GM18508 (cell line): ENCODE data around the gene TRIM40.

Experiments used
- ATAC-seq: cut with Tn5 transposase; IDR thresholded peaks from one replicate; pipeline ENCODE4 v1.9.1; 2021; ENCODE audit warnings: moderate number of reproducible peaks; ENCODE audit not compliant: insufficient read depth, unreplicated experiment

The TRIM40 gene

GRCh38 chr6:30145818-30146217, 9.9 kb downstream of the TRIM40 start:
- ATAC-seq, result no peak

- ATAC-seq, result no peak
Measured at GRCh38 chr6:30147096-30147495, 11.2 kb downstream of the TRIM40 start.

- no peak for ATAC-seq
Measured at GRCh38 chr6:30149234-30149633, 13.3 kb downstream of the TRIM40 start.

GRCh38 chr6:30149858-30150550, 14.1 kb downstream of the TRIM40 start:
- no peak for ATAC-seq

- no peak for ATAC-seq
Measured at GRCh38 chr6:30150671-30151395, 14.9 kb downstream of the TRIM40 start.

- no peak for ATAC-seq
Measured at GRCh38 chr6:30151580-30151979, 15.6 kb downstream of the TRIM40 start.

GRCh38 chr6:30152016-30152673, 16.2 kb downstream of the TRIM40 start:
- ATAC-seq, result no peak

- ATAC-seq, result no peak
Measured at GRCh38 chr6:30152910-30153610, 17.1 kb downstream of the TRIM40 start.

GRCh38 chr6:30154061-30154460, 18.1 kb downstream of the TRIM40 start:
- ATAC-seq, result no peak

- no peak for ATAC-seq
Measured at GRCh38 chr6:30154709-30155519, 19.0 kb downstream of the TRIM40 start.

- no peak for ATAC-seq
Measured at GRCh38 chr6:30155520-30156261, 19.8 kb downstream of the TRIM40 start.

GRCh38 chr6:30156262-30156599, 20.3 kb downstream of the TRIM40 start:
- ATAC-seq, result no peak

- ATAC-seq, result no peak
Measured at GRCh38 chr6:30156774-30157173, 20.8 kb downstream of the TRIM40 start.

GRCh38 chr6:30157581-30157980, 21.6 kb downstream of the TRIM40 start:
- no peak for ATAC-seq

- ATAC-seq, result no peak
Measured at GRCh38 chr6:30157999-30158398, 22.1 kb downstream of the TRIM40 start.

GRCh38 chr6:30158475-30159040, 22.6 kb downstream of the TRIM40 start:
- ATAC-seq, result no peak

- no peak for ATAC-seq
Measured at GRCh38 chr6:30160008-30160784, 24.3 kb downstream of the TRIM40 start.

GRCh38 chr6:30160785-30161531, 25.0 kb downstream of the TRIM40 start, which contains the start of gene TRIM10:
TRIM10 (minus strand) TSS chr6:30161211; CDS start chr6:30160858, 353 bp downstream.
- ATAC-seq, result no peak
